IMR-90 (cell line): ENCODE measurements around the gene MTMR2. TPM values are rescaled to one million over a fixed set of nuclear protein-coding genes. Genes with fewer than 3 reads are reported as not detected.

Experiments used
- ATAC-seq: fragments of 200-7000 bp; cut with Tn5 transposase; 2 replicates; pipeline ENCODE4 v1.9.1; 2020; ENCODE audit warnings: low read depth, mild to moderate bottlenecking, moderate library complexity
- BruUV-seq: library from RNA; stranded (reverse); fragments of 400-500 nt; replicated peaks from 2 replicates; lab custom pipeline; 2021; lab: Mats Ljungman, UMichigan
- CTCF ChIA-PET: fragments of 300-600 bp; formaldehyde crosslinking; extraction: SDS; loops from one replicate; lab custom pipeline; 2021; ENCODE audit warnings: antibody characterized with exemption; lab: Yijun Ruan, JAX
- POLR2A ChIA-PET: fragments of 300-600 bp; sonication (Branson Sonifier 250); formaldehyde crosslinking; loops from one replicate; lab custom pipeline; 2022; ENCODE audit warnings: antibody characterized with exemption; ENCODE audit not compliant: unreplicated experiment; lab: Charles Lee
- DNase-seq: peaks from one replicate; pipeline ENCODE4 v3.0.0; 2013
- H2AFZ ChIP-seq: replicated peaks from 2 replicates; pipeline ENCODE3; 2013; ENCODE audit warnings: low read length, mild to moderate bottlenecking; ENCODE audit not compliant: poor library complexity
- H2AK5ac ChIP-seq: 2 replicates; pipeline ENCODE4 v1.6.1; 2013; ENCODE audit warnings: low read depth, low read length, inconsistent platforms
- H2AK9ac ChIP-seq: replicated peaks from 2 replicates; pipeline ENCODE3; 2013; ENCODE audit warnings: mild to moderate bottlenecking, low read depth, low read length, moderate library complexity; ENCODE audit not compliant: poor library complexity
- H2BK120ac ChIP-seq: 2 replicates; pipeline ENCODE4 v1.6.1; 2013; ENCODE audit warnings: low read depth, low read length, inconsistent platforms
- H2BK15ac ChIP-seq: 3 replicates; pipeline ENCODE4 v1.6.1; 2013; ENCODE audit warnings: low read depth, low read length, inconsistent platforms
- H2BK20ac ChIP-seq: 2 replicates; pipeline ENCODE4 v1.6.1; 2013; ENCODE audit warnings: low read depth, mild to moderate bottlenecking, inconsistent platforms, low read length, moderate library complexity
- H2BK5ac ChIP-seq: 2 replicates; pipeline ENCODE4 v1.6.1; 2013; ENCODE audit warnings: mild to moderate bottlenecking, low read depth, low read length, inconsistent platforms; ENCODE audit not compliant: poor library complexity, severe bottlenecking
- H3K14ac ChIP-seq: replicated peaks from 2 replicates; pipeline ENCODE4 v1.6.1; 2013; ENCODE audit warnings: low read depth, low read length, inconsistent platforms
- H3K18ac ChIP-seq: 2 replicates; pipeline ENCODE4 v1.6.1; 2013; ENCODE audit warnings: low read depth, low read length, control low read depth
- H3K23ac ChIP-seq: 2 replicates; pipeline ENCODE4 v1.6.1; 2013; ENCODE audit warnings: low read depth, low read length, inconsistent platforms
- H3K27ac ChIP-seq: 2 replicates; pipeline ENCODE4 v1.5.1; 2013; ENCODE audit warnings: mild to moderate bottlenecking, control low read depth, low read length; ENCODE audit not compliant: insufficient read depth
- H3K27me3 ChIP-seq: 2 replicates; pipeline ENCODE4 v1.6.1; 2013; ENCODE audit warnings: low read length; ENCODE audit not compliant: control insufficient read depth, insufficient read depth
- H3K36me3 ChIP-seq: 2 replicates; pipeline ENCODE4 v1.6.1; 2013; ENCODE audit warnings: low read length, mixed read lengths; ENCODE audit not compliant: control insufficient read depth, insufficient read depth
- H3K4ac ChIP-seq: 2 replicates; pipeline ENCODE4 v1.6.1; 2013; ENCODE audit warnings: low read depth, low read length, inconsistent platforms
- H3K4me1 ChIP-seq: 2 replicates; pipeline ENCODE4 v1.6.1; 2013; ENCODE audit warnings: low read length, mixed read lengths; ENCODE audit not compliant: control insufficient read depth, insufficient read depth
- H3K4me2 ChIP-seq: 2 replicates; pipeline ENCODE4 v1.6.1; 2013; ENCODE audit warnings: low read depth, mild to moderate bottlenecking, control low read depth, low read length, moderate library complexity
- H3K4me3 ChIP-seq: 2 replicates; pipeline ENCODE4 v1.5.1; 2013; ENCODE audit warnings: low read depth, mild to moderate bottlenecking, control low read depth, low read length, moderate library complexity; ENCODE audit not compliant: insufficient read depth
- H3K56ac ChIP-seq: 2 replicates; pipeline ENCODE4 v1.6.1; 2013; ENCODE audit warnings: low read length, inconsistent platforms; ENCODE audit not compliant: insufficient read depth; ENCODE audit errors: extremely low read depth
- H3K79me1 ChIP-seq, 2 experiments: 2 replicates each; pipeline ENCODE4 v1.6.1; 2013; ENCODE audit warnings: low read length in 2 of 2, inconsistent platforms in 1 of 2, low read depth in 1 of 2
- H3K9ac ChIP-seq: 2 replicates; pipeline ENCODE4 v1.6.1; 2013; ENCODE audit warnings: low read depth, low read length, control low read depth
- H3K9me1 ChIP-seq: 2 replicates; pipeline ENCODE4 v1.6.1; 2013; ENCODE audit warnings: low read length, inconsistent platforms; ENCODE audit not compliant: insufficient read depth
- H3K9me3 ChIP-seq: 2 replicates; pipeline ENCODE4 v1.6.1; 2013; ENCODE audit warnings: low read length; ENCODE audit not compliant: control insufficient read depth, insufficient read depth
- H4K20me1 ChIP-seq: 2 replicates; pipeline ENCODE4 v1.6.1; 2013; ENCODE audit warnings: low read length, inconsistent platforms; ENCODE audit not compliant: insufficient read depth
- H4K5ac ChIP-seq: 2 replicates; pipeline ENCODE4 v1.6.1; 2013; ENCODE audit warnings: mild to moderate bottlenecking, low read depth, low read length, control low read depth
- H4K8ac ChIP-seq, 2 experiments: 2 replicates each; pipeline ENCODE4 v1.6.1; 2013; ENCODE audit warnings: low read depth in 2 of 2, low read length in 2 of 2, control low read depth in 1 of 2, inconsistent platforms in 1 of 2
- H4K91ac ChIP-seq: 2 replicates; pipeline ENCODE4 v1.6.1; 2013; ENCODE audit warnings: low read depth, low read length, inconsistent platforms; ENCODE audit not compliant: insufficient read depth
- FOS ChIP-seq: fragments of 150-350 bp; IDR thresholded peaks from 2 replicates; pipeline ENCODE4 v1.6.1; 2016; ENCODE audit warnings: low read depth, low read length
- MAFK ChIP-seq: IDR thresholded peaks from 2 replicates; pipeline ENCODE4 v1.6.1; 2012; ENCODE audit warnings: low read depth, low read length, improper control_type of control experiment
- dilution Hi-C: fragments of 300-500 bp; cut with HindIII; formaldehyde crosslinking; loops from one replicate; pipeline ENCODE4 v1.14.3; 2018; ENCODE audit warnings: low sequenced_read_pairs; ENCODE audit not compliant: unreplicated experiment
- in situ Hi-C: fragments of 300-500 bp; cut with MboI; formaldehyde crosslinking; loops from 3 replicates; pipeline ENCODE4 v1.14.3; 2019; ENCODE audit warnings: low sequenced_read_pairs, inconsistent platforms, mixed read lengths
- intact Hi-C: fragments of 100-400 bp; cut with micrococcal nuclease; formaldehyde crosslinking; loops from 2 replicates; pipeline ENCODE4 v1.10.0; 2022
- polyA plus RNA-seq, 3 experiments: library from polyadenylated mRNA; depleted of rRNA; stranded (reverse); fragments of >200 nt; gene quantifications; 2 replicates each; pipeline ENCODE4 v1.2.3, GENCODE V29; 2012; ENCODE audit warnings: low replicate concordance in 1 of 3
- total RNA-seq: library from RNA; depleted of rRNA; stranded (reverse); fragments of >200 nt; gene quantifications from 2 replicates; pipeline ENCODE4 v1.2.3, GENCODE V29; 2012

MTMR2 gene
- total and polyA plus RNA-seq, 2 of the 4 experiments (the other 2 are of a cell fraction), result 16.6 to 30.6 TPM

DNA sequence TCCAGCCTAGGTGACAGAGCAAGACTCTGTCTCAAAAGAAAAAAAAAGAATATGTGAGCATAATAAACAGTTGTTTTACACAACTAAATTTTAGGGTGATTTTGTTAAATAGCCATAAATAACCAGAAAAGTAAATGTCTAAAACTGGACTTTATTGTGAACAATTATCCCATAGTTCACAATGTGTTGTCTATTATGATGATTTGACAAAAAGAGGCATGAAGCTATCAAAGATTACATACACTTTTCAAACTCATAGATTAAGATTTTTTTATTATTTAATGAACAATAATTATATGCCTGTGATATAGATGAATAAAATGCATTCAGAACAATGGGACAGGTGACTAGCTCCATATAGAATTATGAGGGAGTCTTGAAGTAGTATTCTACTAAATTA is 27.0 kb upstream of the MTMR2 start:
- H2BK20ac ChIP-seq, result no peak overlapping the region
- H3K56ac ChIP-seq, result no peak overlapping the region
- no peak for ATAC-seq
- H3K79me1 ChIP-seq, result no peaks in the 10 kb centered on the region
- no peaks in the 10 kb centered on the region for H3K4me1 ChIP-seq
- no peak overlapping the region for H3K4me2 ChIP-seq
- H2AFZ ChIP-seq, result no peak overlapping the region
- no peak overlapping the region for H4K5ac ChIP-seq
- CTCF ChIA-PET, result interaction anchor here (0.6 kb wide), 1 partner anchor 95 kb away, joined by 8 read pairs; no protein-coding TSS in a partner anchor
- H3K23ac ChIP-seq, result no peak overlapping the region
- H3K9me1 ChIP-seq, result no peaks in the 10 kb centered on the region
- no peak overlapping the region for H2AK5ac ChIP-seq
- H4K20me1 ChIP-seq, result no peaks in the 10 kb centered on the region
- H4K91ac ChIP-seq, result no peak overlapping the region
- H2BK120ac ChIP-seq, result no peak overlapping the region
- TF ChIP-seq MAFK, result peak; percentile 60
- TF ChIP-seq FOS, result no peak
- in situ Hi-C loops, result no loop called here
- H3K27me3 ChIP-seq, result no peaks in the 10 kb centered on the region
- H3K36me3 ChIP-seq, result no peaks in the 10 kb centered on the region
- H3K4me3 ChIP-seq, result no peak overlapping the region
- H3K14ac ChIP-seq, result no peak overlapping the region
- peaks cover 3% of the 10 kb centered on the region; the same call in 1 of the 2 replicates for H3K9me3 ChIP-seq
- H3K18ac ChIP-seq, result no peak overlapping the region
- no peak for DNase-seq
- H3K9ac ChIP-seq, result no peak overlapping the region
- intact Hi-C loops, result no loop called here
- H2BK5ac ChIP-seq, result no peak overlapping the region
- POLR2A ChIA-PET, result no interaction called here
- no peak overlapping the region for H3K4ac ChIP-seq
- H4K8ac ChIP-seq, result no peak overlapping the region
- BruUV-seq, result no TSS peak
- H3K27ac ChIP-seq, result no peak overlapping the region
- H2AK9ac ChIP-seq, result no peak overlapping the region
- dilution Hi-C loops, result no loop called here
- H2BK15ac ChIP-seq, result no peak overlapping the region
